ENCODE results near the gene NRAS.

Gene NRAS

DNA sequence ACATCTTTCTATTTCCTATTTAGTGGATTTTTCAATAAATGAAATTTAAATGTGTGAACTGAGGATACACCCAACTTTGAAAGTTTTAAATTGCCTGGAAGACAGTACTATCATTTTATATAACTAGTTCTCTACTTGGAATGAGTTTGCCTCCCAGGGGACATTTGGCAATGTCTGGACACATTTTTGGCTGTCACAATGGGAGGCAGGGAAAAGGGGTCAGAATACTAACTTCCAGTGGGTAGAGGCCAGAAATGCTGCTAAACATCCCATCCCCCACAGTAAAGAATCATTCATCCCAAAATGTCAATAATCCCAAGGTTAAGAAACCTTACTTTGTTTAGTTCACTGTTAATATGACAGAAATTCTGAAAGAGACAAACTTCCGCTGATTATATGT, 13.2 kb upstream of the NRAS start:
- no peaks in the 10 kb centered on the region for H3K4me1 ChIP-seq
- no peak overlapping the region for H3K4me3 ChIP-seq (ENCODE audit: low read depth, low read length)
- peaks cover 94% of the 10 kb centered on the region for H3K36me3 ChIP-seq
- DNase-seq: no peak
- no peaks in the 10 kb centered on the region for H3K9me3 ChIP-seq
- H3K27me3 ChIP-seq: no peaks in the 10 kb centered on the region
- TF ChIP-seq, protein P1, sequence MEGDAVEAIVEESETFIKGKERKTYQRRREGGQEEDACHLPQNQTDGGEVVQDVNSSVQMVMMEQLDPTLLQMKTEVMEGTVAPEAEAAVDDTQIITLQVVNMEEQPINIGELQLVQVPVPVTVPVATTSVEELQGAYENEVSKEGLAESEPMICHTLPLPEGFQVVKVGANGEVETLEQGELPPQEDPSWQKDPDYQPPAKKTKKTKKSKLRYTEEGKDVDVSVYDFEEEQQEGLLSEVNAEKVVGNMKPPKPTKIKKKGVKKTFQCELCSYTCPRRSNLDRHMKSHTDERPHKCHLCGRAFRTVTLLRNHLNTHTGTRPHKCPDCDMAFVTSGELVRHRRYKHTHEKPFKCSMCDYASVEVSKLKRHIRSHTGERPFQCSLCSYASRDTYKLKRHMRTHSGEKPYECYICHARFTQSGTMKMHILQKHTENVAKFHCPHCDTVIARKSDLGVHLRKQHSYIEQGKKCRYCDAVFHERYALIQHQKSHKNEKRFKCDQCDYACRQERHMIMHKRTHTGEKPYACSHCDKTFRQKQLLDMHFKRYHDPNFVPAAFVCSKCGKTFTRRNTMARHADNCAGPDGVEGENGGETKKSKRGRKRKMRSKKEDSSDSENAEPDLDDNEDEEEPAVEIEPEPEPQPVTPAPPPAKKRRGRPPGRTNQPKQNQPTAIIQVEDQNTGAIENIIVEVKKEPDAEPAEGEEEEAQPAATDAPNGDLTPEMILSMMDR (IDR thresholded peaks at IDR 0.05; ENCODE audit: low read depth, low read length): no peak

DNA sequence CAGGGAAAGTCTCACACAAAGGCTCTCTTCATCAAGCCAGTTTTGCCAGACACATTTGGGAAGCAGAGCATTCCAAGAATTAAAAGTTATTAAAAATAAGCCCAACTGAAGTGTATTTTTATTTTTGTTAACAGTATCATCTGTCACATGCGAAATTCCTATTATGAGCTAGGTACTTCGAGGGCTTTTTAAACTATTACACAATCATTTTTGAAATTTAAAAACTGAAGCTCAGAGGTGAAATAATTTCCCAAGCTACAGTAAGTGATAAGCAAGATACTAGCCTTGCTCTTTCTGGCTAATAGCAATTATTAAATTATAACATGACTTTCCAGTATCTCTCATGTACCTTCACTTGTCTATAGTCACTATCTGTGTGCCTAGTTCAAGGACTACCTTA, 12.0 kb upstream of the NRAS start:
- DNase-seq: no peak
- peaks cover 94% of the 10 kb centered on the region for H3K36me3 ChIP-seq
- H3K27me3 ChIP-seq: no peaks in the 10 kb centered on the region
- no peaks in the 10 kb centered on the region for H3K4me1 ChIP-seq
- TF ChIP-seq, protein P1 (IDR thresholded peaks at IDR 0.05; ENCODE audit: low read depth, low read length): no peak
- no peaks in the 10 kb centered on the region for H3K9me3 ChIP-seq
- H3K4me3 ChIP-seq (ENCODE audit: low read depth, low read length): no peak overlapping the region

DNA sequence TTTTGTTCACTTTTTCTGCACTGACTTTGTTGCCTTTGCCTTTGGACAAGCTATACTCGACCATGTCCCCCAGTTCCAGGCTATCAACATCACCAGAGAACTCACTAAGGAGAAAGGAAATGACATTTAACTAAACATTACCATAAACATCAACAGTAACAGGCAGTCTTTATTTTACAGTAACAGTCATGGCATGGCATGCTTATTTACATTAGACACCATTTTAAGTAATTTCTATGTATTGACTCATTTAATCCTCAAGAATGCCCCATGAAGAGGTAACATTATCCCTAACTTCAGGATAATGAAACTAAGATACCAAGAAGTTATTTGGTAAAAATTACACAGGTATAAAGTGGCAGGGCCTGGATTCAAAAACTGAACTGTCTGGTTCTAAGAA, 8.7 kb upstream of the NRAS start:
- peaks cover 93% of the 10 kb centered on the region for H3K36me3 ChIP-seq
- H3K4me1 ChIP-seq: no peaks in the 10 kb centered on the region
- TF ChIP-seq, protein P1 (IDR thresholded peaks at IDR 0.05; ENCODE audit: low read depth, low read length): no peak
- H3K27me3 ChIP-seq: no peaks in the 10 kb centered on the region
- DNase-seq: no peak
- no peaks in the 10 kb centered on the region for H3K9me3 ChIP-seq
- H3K4me3 ChIP-seq (ENCODE audit: low read depth, low read length): no peak overlapping the region

DNA sequence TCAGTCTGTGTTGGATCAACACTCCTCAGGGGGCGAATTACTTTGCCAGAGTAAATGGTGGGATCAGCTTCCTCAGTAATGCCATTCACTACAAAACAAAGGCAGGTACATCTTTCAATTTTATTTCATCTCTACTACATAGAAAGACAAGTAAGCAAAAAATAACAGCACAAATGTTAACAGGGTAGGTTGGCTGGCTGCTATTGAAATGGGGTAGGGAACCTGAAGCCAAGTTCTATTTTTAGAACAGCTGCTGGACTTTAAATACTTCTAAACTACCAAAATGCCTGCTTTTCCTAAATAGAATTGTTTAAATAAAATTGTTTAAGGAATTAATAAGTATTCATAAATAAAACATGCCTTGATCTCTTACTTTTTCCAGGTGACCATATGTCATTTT, 7.3 kb upstream of the NRAS start:
- no peaks in the 10 kb centered on the region for H3K4me1 ChIP-seq
- TF ChIP-seq, protein P1 (IDR thresholded peaks at IDR 0.05; ENCODE audit: low read depth, low read length): no peak
- no peak overlapping the region for H3K4me3 ChIP-seq (ENCODE audit: low read depth, low read length)
- H3K9me3 ChIP-seq: no peaks in the 10 kb centered on the region
- H3K27me3 ChIP-seq: no peaks in the 10 kb centered on the region
- peaks cover 95% of the 10 kb centered on the region for H3K36me3 ChIP-seq
- no peak for DNase-seq

DNA sequence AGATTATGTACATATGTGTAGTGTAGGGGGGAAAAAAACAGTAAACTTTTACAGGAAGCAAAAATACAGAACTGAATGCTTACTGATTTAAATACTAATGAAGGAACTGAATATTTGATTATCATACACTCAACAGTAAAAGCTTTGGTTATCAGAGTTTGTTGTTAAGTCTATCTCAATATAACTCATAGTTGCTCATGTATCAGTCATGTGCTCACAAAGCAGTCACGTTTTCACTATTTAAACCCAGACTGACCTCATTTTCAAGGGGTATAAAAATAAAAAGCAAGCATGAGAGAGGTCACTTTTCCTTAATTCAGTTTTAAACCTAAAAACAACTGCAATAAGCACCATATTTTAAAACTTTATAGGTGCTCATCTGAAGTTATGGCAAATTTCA, 6.9 kb upstream of the NRAS start:
- no peaks in the 10 kb centered on the region for H3K9me3 ChIP-seq
- TF ChIP-seq, protein P1 (IDR thresholded peaks at IDR 0.05; ENCODE audit: low read depth, low read length): no peak
- H3K4me3 ChIP-seq (ENCODE audit: low read depth, low read length): no peak overlapping the region
- H3K4me1 ChIP-seq: no peaks in the 10 kb centered on the region
- peaks cover 95% of the 10 kb centered on the region for H3K36me3 ChIP-seq
- no peak for DNase-seq
- H3K27me3 ChIP-seq: no peaks in the 10 kb centered on the region

DNA sequence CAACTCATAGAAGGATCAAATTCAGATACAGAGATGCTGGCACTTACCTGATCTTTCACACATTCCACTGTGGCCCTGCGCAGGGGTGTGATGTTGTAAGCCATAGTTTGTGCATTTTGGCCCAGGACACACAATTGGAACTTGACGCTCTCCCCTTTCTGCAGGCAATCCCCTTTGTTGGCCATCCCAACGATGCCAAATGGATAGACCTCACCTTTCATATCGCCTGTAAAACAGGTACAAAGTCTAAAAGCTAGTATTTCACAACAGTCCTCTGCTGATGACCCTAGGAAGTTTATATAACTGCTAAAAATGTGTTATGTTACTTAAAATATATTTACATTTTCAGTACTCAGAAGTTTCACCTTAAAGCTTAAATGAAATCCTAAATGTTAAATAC, 3.9 kb upstream of the NRAS start:
- Histone ChIP-seq H3K36me3 (peaks cover 84% of the 10 kb centered on the region), H3K4me1 (peaks cover under 1% of the 10 kb centered on the region; the same call in 1 of the 2 replicates), H3K4me3 (ENCODE audit: low read depth, low read length) (no peak overlapping the region), H3K9me3 (no peaks in the 10 kb centered on the region), H3K27me3 (no peaks in the 10 kb centered on the region)
- DNase-seq: no peak
- TF ChIP-seq, protein P1 (IDR thresholded peaks at IDR 0.05; ENCODE audit: low read depth, low read length): no peak
